Stimulated activated CD4-positive, alpha-beta T cell treated with anti-CD3 and anti-CD28 coated beads, Interleukin-15, amount 100 ng/mL, for 1 hour (primary cell): ENCODE data around the gene NEIL1.
"Not testable (repeated sequence)": the region's sequence is repeated elsewhere in the genome, so short reads cannot be mapped to it uniquely, and the experiment has no call there.

Experiments used
- DNase-seq, 2 donors: peaks; one replicate each; pipeline ENCODE4 v3.0.0-alpha.2; 2020; ENCODE audit warnings: low read depth in 1 of 2, low spot score in 1 of 2

Gene NEIL1

DNA sequence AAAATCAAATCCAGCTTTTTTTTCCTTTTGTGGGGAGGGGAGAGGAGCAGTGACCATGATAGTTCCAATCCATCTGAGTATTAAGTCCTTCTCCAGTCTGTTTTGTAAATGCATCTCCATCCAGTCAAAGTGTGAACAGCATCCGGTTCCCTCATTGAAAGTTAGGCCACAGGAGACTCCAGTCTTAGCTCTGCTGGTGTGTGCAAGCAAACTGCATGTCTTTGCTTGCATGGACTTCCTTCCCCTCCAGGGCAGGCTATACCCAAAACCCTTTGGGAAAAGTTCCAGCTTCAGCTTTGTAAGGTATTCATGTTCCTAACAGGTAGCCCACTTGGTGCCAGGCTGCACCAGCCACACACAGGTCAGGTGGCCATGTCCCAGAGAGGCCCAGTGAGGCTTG, 24.6 kb downstream of the NEIL1 start:
- DNase-seq: no peak

DNA sequence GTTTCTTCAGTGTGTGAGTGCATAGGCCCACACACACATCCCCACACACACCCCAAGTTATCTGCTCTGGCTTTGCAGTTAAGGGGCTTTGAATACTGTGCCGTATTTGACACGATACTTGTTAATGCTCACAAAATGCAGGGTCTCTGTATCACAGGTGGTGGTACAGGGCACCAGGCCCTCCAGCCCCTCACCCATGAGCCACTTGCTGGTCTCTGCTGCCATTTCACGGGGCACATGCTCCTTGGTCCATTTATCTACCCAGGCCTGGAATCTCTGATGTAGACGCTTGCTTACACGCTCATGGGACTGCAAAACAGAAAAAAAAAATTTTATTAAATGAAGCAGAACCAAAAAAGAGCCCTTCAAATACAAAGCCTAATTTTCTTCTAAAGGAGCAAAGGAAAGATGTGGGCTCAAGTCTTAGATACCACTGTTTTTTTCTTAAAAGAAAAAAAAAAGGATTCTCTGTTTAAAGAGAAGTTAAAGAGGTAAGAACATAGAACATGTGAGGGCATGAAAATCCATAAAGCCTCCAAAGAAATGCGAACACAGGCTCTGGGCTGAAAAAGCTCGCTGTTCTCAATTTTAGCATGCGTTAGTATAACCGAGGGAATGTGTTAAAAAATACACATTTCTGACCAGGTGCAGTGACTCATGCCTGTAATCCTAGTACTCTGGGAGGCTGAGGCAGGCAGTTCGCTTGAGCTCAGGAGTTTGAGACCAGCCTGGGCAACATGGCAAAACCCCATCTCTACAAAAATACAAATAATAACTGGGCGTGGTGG, 25.3 kb downstream of the NEIL1 start:
- no peak for DNase-seq

DNA sequence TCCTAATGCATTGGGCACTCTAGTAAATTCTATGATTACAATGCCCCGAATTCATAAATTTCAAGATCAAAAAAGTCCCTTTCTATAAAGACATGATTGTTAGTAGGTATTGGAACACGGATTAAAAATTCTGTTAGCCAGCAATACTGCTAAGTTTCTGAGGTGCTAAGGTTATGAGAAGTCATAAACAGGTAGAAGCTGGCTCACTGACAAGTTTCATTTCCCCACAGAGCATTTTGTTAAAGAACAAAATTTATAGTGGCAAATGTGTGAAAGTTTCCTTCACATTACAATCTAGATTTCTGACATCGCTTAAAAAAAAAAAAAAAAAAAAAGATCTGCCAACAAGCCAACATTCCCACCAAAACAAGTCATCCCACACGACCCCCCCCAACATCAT, 33.9 kb downstream of the NEIL1 start:
- DNase-seq: no peak

DNA sequence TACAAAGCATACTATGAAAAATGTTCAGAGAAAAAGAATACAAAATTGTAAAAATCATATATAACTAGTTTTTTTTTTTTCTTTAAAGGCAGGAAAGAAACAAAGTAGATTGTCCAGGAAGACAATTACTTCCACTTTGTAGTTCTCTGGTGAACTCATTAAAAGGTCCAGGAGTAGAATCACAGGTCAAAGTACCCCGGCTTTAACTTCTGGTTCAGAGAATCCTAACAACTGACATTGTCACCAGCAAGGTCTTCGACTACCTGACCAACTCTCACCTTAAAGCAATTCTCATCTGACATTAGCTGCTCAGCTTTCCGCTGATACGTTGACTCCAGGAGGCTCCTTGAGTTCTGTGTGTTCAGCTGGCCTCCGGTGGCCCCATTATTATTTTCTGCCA, 37.1 kb downstream of the NEIL1 start:
- DNase-seq: not testable (repeated sequence)

DNA sequence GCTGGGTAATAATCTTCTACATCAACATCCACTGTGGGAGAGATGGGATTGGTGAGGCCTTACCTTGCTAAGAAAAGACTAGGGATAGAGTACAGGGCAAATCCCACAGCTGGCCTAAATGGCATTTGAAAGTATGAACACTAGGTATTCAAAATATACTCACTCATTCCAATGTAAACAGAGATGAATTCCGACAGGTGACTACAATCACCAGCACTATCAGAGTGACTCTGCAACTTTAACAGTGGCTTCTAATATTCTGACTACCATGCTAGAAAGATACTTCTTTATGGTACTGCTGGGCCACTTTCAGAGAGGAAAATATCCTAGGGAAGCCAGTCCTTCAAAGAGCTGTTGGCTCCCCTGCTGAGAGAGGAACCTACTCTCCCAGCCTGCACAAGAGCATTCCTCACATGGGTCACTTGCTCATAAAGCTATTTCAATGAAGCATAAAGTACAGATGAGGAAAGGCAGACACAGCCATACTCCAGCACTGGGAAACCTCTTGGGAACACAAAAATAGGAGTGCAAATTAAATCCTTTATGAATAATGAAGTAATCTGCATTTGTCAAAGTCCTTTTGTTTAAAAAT, 43.0 kb downstream of the NEIL1 start:
- no peak for DNase-seq

DNA sequence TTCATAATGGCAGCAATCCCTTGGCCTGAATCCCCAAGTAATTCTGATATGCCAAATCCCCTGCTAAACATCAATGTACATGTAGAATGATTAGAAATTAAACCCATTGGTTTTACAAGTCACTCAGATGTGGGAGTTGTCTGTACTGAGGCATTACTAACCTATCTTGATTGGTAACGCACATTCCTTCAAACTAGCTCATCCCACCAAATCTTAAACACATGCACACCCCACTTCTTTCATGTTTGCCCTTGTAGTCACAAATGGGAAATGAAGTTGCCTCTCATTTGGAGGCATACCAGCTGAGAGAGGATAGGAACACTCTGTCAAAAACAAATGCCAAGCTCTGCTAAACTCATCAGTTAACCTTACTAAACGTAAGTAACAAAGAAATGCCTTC, 50.7 kb downstream of the NEIL1 start:
- no peak for DNase-seq

DNA sequence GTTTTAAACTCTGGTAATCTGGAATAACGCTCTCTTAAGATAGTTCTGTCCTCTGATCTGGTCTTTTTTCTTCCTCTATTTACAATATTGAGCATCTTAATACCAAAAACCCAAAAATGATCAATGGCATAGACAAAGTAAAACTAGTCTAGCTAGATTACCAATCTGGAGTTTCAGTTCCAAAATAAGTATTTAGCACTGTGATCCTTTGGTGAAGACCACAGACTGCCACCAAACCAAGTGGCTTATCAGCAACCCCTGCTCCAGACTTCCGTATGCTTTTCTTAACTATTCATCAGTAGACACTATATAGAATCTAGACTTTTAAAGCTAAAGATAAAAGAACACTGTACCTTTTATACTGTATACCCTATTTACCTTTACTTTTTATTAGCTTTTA, 57.1 kb downstream of the NEIL1 start:
- no peak for DNase-seq
